Right cardiac atrium (tissue), 5 donors: Measurements from ENCODE around the gene CDC45. TPM values are rescaled to one million over a fixed set of nuclear protein-coding genes. Genes with fewer than 3 reads are reported as not detected.

Experiments
- ATAC-seq, 2 donors: fragments of 200-7000 bp; cut with Tn5 transposase; one replicate each; pipeline versions ENCODE4 v1.8.0 to v1.9.1; 2020; ENCODE audit warnings: moderate library complexity in 2 of 2, mild to moderate bottlenecking in 1 of 2
- DNase-seq, 3 donors: peaks; one replicate each; pipeline ENCODE4 v3.0.0-alpha.2; 2020
- H3K27ac ChIP-seq: one replicate; pipeline ENCODE4 v1.5.1; 2013; ENCODE audit warnings: mild to moderate bottlenecking, low read length, control low read depth, moderate library complexity
- H3K27me3 ChIP-seq: one replicate; pipeline ENCODE4 v1.6.1; 2013; ENCODE audit not compliant: control insufficient read depth, insufficient read depth
- H3K4me1 ChIP-seq: one replicate; pipeline ENCODE4 v1.6.1; 2013; ENCODE audit warnings: low read length; ENCODE audit not compliant: control insufficient read depth, insufficient read depth
- H3K4me3 ChIP-seq: one replicate; pipeline ENCODE4 v1.5.1; 2013; ENCODE audit warnings: low read length, control low read depth
- H3K9me3 ChIP-seq: one replicate; pipeline ENCODE4 v1.6.1; 2013; ENCODE audit warnings: low read length; ENCODE audit not compliant: control insufficient read depth
- WGBS: extraction: QIAGEN DNeasy Blood & Tissue Kit; methylation state at CpG from one replicate; pipeline ENCODE4 v1.1.7; 2013; 5-methylcytosine and 5-hydroxymethylcytosine counted together
- intact Hi-C, 4 donors: fragments of 100-400 bp; cut with DNase I; formaldehyde crosslinking; loops; one replicate each; pipeline versions ENCODE4 v1.11.0 to v1.14.0; 2022 to 2023
- polyA plus RNA-seq: library from polyadenylated mRNA; stranded (reverse); fragments of 200-250 nt; gene quantifications from one replicate; pipeline ENCODE4 v1.2.3, GENCODE V29; 2013
- total RNA-seq, 4 donors: library from RNA; stranded (reverse); fragmentation: NEBNext Ultra II Directional; extraction: Animal tissue kit (Norgen Biotek cat#: 25700); gene quantifications; one replicate each; pipeline ENCODE4 v1.2.1, GENCODE V29; 2021
- donor health status: healthy with polysubstance abuse.
- donor health status: DM: no; HTN: yes; CAD: no.
- donor health status: DM: no; HTN: no; CAD: no.
- donor health status: DM: no; HTN: yes; CAD: no; lungs with severe emphysema.
- donor health status: DM: yes; HTN: yes; CAD: no.

The CDC45 gene
- total and polyA plus RNA-seq, 5 donors: 0.16 to 0.85 (median 0.80) TPM; not detected in 2

DNA sequence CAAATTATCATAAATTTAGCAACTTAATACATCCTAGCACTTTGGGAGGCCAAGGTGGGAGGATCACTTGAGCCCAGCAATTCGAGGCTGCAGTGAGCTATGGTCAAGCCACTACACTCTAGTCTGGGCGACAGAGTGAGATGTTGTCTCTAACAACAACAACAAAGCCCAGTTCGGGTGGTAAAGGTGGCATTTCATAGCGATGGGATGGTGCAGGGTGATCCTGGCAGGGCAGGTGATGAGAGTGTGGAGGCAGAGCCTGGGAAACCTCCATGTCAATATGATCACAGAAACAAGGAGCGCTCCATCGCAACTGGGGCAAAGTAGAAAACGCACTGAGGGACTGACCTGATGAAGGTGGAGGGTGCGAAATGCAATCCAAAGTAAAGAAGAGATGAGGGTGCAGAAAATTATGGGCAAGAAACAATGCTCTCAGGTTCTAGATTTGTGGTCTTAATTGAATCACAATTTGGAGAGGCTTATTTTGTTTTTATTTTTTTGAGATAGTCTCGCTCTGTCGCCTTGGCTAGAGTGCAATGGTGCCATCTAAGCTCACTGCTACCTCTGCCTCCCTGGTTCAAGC is 77.3 kb downstream of the CDC45 start:
- Histone ChIP-seq H3K9me3 (no peaks in the 10 kb centered on the region), H3K4me1 (no peaks in the 10 kb centered on the region), H3K4me3 (no peak overlapping the region), H3K27me3 (no peaks in the 10 kb centered on the region), H3K27ac (no peak overlapping the region)
- WGBS: 91% methylated on average over 10 of the region's 10 CpGs
- ATAC-seq (no peak), DNase-seq (no peak)
- intact Hi-C loops: loop anchor here in 1 of 4 donors (10.0 kb wide), 1 partner anchor 68 kb away; no protein-coding TSS in a partner anchor

DNA sequence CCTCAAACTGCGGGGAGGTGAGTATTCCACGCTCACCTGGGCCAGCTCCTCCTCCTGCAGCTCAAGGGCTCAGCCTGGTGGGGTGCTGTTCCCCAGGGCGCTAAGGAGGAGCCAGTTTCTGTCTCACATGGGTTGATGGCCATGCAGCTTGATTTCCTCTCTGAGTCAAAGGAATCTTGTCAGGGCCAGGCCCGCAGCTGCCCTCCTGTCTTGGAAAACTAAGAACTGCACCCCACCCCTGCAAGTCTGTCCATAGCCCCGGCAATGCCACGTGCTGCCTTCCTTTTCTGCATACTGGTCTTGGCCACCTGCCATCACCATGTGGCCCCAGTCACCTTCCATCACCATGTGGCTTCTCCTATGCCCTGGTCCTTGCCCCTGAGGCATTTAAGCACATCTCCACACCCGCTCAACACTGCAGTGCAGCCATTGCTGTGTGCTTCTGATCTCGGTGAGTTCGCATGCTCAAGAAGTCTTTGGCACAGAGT is 79.6 kb downstream of the CDC45 start:
- no peak for DNase-seq
- no peaks in the 10 kb centered on the region for H3K9me3 ChIP-seq
- no peak for ATAC-seq
- H3K4me1 ChIP-seq: no peaks in the 10 kb centered on the region
- intact Hi-C loops: loop anchor here in 1 of 4 donors (10.0 kb wide), 1 partner anchor 65 kb away; no protein-coding TSS in a partner anchor
- H3K27ac ChIP-seq: no peak overlapping the region
- no peaks in the 10 kb centered on the region for H3K27me3 ChIP-seq
- H3K4me3 ChIP-seq: no peak overlapping the region
- 79% methylated on average over 9 of the region's 9 CpGs for WGBS

DNA sequence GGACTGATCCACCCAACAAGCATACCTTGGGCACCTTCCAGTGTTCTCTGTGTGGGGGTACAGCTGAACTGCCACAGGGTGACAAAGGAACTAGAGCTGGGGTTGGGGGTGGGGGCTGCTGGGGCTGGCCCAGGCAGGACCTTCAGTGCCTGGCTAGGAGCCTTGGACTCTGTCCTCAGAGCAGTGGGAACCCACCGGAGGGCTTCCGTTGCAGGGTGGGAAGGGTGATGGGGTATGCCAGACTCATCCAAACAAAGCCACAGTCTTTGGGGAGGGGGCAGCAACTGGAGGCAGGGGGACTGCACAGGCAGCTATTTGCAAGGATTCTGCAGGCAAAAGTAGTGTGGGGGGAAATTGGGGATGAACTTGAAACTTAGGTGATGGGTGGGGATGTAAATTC is 80.2 kb downstream of the CDC45 start:
- Histone ChIP-seq H3K9me3 (no peaks in the 10 kb centered on the region), H3K4me1 (no peaks in the 10 kb centered on the region), H3K27me3 (no peaks in the 10 kb centered on the region), H3K27ac (no peak overlapping the region), H3K4me3 (no peak overlapping the region)
- DNase-seq: no peak
- WGBS: 94% methylated on average over 2 of the region's 2 CpGs
- intact Hi-C loops: loop anchor here in 1 of 4 donors (10.0 kb wide), 1 partner anchor 65 kb away; no protein-coding TSS in a partner anchor
- ATAC-seq: no peak

DNA sequence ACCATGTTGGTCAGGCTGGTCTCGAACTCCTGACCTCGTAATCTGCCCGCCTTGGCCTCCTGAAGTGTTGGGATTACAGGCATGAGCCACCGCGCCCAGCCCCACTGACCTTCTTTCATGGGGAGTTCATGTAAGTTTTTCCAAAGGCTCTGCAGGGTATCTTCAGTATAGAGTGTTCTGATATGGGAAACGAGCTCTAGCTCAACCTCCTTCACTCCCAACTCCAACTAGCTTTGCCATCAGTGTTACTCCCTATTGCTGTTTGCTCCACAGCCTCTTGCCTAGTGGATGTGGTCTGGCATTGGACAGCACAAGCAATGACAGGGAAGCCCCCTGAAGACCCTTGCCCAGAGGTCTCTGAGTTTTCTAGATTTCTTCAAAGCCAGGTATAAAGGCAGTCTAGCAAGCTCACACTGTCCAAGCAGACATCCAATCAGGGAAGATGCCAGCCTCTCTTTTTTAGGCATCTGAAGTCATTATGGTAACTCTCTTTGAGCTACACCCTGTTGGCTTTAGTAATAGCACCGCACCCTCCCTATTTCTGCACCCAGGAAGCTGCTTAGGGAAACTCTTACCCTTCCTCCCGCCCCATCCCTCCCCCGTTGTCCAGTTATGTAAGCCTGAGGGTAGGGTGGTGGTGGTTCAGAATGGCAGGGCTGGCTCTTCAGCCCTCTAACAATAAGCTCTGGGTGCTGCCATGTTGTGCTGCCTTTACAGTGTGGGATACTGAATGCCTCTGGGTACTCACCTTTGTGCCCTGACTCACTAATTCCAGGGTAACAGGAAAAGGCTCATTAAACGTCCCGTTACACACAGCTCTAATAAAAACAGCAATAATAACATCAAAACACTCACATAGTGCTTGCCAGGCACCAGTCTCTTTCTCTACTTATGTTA is 85.9 kb downstream of the CDC45 start:
- WGBS: 78% methylated on average over 11 of the region's 11 CpGs
- no peaks in the 10 kb centered on the region for H3K9me3 ChIP-seq
- no peak for ATAC-seq
- no peak overlapping the region for H3K4me3 ChIP-seq
- intact Hi-C loops: no loop called here
- H3K27me3 ChIP-seq: no peaks in the 10 kb centered on the region
- no peak for DNase-seq
- no peaks in the 10 kb centered on the region for H3K4me1 ChIP-seq
- no peak overlapping the region for H3K27ac ChIP-seq

DNA sequence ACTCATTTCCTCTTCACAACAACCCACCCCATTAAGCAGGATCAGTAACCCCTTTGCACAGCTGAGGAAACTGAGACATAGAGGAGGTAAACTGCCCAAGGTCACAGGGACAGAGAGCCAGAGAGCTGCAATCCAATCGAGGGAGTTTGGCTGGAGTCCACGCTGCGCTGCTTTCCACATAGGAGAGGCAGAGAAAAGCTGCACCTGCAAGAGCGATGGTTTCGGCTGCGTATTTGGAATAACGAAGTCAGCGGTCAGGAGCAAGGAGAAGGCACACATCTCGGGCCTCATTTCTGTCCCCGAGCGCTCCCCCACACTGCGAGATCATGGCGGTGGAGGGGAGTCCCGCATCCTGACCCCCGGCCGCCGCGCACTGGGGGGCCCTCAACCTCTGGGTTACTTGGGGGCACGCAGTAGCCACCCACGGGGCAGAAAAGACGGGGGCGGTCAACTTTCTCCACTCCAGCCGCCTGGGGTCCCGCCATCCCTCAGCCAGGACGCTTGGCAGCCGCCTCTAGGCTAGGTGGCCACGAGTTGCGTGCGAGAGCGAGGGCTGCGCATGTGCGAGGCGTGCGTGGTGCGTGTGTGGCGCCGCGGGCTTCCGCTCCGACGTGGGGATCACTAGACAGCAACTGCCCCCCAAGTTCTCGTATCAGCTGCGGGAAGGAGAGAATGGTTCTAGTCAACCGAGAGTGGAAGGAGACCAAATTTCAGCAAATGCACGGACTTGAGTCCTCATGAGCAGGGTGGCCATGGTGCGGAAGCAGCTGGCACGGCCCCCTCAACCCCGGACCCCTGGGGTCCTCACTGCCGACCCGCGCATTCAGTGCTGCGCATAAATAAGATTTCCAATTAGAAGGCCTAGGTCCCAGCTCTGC is 86.8 kb downstream of the CDC45 start:
- intact Hi-C loops: no loop called here

DNA sequence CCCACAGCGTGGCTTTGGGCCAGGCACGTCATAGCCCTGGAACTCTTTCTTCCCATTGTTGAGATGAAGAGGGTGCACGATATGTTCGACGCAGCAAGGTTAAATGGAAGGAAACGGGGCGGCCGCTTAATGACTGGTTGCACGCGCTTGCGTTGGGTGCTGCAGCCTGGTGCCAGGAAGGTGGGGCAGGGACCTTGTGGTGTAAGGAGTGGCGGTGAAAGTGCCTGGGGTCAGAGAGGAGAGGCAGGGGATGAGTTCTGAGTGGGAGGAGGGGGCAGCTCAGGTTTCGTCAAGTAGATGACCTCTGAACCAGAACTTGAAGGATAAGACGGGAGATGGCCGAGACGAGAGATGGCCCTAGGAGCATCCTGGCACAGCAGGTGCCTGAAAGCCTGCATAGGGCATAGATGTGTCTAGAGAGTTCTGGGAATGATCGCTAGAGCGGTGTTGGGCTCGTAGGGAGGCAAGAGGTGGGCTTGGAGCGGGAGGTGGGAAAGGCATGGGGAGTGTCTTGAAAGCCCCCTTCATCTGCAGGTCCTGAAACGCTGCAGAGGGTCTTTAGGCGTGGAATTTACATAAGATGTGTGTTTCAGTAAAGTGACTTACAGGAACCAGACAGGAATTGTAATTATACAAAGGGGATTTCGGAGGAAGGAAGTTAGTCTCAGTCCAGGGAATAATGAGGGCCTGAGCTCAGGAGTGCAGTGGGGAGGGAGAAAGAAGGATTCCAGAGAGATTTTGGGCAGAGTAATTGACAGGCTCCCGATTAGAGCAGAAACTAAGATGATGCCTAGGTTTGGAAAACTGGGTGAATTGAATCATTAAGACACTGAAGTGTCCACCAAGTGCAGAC is 87.7 kb downstream of the CDC45 start:
- Histone ChIP-seq H3K4me3 (no peak overlapping the region), H3K4me1 (peaks cover 2% of the 10 kb centered on the region), H3K27ac (no peak overlapping the region), H3K27me3 (no peaks in the 10 kb centered on the region), H3K9me3 (no peaks in the 10 kb centered on the region)
- ATAC-seq (peak; percentile 38 to 50), DNase-seq (no peak)
- WGBS: 68% methylated on average over 24 of the region's 24 CpGs
- intact Hi-C loops: no loop called here

More for the DNA sequence above, 86.8 kb downstream of the CDC45 start:
- DNase-seq (no peak), ATAC-seq (peak in 1 of 2 donors; percentile 33)
- Histone ChIP-seq H3K4me1 (peaks cover 2% of the 10 kb centered on the region), H3K27me3 (no peaks in the 10 kb centered on the region), H3K27ac (no peak overlapping the region), H3K9me3 (no peaks in the 10 kb centered on the region), H3K4me3 (no peak overlapping the region)
- WGBS: 89% methylated on average over 52 of the region's 52 CpGs

DNA sequence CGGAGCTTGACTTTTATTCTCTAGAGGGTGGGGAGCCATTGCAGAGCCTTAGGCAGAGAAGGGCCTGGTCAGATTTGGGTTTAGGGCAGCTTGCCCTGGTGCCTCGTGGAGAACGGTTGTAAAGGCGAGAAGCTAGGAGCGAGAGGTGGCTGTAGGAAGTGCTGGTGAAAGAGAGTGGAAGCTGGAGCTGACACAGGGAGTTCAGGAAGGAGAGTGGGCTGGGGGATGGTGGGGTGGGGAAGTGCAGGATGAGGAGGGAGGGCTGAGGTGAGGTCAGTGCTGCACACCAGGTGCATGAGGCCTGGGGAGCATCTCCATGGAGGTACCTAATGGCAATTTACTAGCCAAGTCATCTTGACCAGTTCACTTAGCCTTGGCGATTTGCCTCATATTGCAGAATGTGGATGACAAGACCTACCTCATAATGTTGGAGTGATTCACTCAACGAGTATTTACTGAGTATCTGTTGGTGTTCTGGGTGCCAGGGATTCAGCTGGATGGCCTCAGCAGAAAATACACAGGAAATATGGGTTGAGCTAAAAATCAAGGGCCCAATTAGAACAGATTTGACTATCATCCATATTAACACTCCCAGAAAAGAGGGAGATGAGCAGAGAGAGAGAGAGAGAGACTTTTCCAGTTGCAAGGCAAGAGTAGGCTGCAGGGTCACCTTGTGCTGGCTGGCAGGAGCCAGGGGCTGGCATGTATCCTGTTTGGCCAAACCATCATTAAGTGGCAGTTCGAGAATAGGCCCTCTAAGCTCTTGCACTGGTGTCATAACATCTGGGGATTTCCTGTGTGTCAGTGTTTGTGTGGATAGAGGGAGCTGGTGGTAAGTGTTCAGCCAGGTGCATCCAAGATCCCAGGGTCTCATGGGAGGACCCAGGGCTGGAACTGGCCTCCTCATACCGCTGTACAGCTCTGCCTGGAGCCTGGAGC is 88.9 kb downstream of the CDC45 start:
- no peak overlapping the region for H3K4me3 ChIP-seq
- H3K4me1 ChIP-seq: peaks cover 2% of the 10 kb centered on the region
- ATAC-seq (no peak), DNase-seq (no peak)
- H3K9me3 ChIP-seq: no peaks in the 10 kb centered on the region
- no peak overlapping the region for H3K27ac ChIP-seq
- intact Hi-C loops: no loop called here
- 69% methylated on average over 9 of the region's 9 CpGs for WGBS
- no peaks in the 10 kb centered on the region for H3K27me3 ChIP-seq

DNA sequence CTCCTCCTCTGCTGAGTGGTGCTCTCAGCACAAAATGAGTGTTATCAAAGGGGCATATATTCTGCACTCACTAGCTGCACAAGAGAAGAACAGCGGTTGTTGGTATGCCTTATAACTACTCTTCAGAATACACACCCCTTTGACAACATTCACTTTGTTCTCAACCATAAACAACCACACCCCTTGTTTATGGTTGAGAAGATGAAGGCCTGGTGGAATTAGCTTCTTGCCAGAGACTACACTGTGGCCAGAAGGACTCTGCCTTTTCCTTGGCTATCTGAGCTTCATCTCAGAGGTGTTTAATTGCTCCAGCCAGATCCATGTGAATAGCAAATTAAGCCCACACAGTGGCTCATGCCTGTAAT is 89.5 kb downstream of the CDC45 start:
- intact Hi-C loops: no loop called here
- no peak for DNase-seq
- ATAC-seq: no peak
- Histone ChIP-seq H3K4me3 (no peak overlapping the region), H3K4me1 (peaks cover 2% of the 10 kb centered on the region), H3K27me3 (no peaks in the 10 kb centered on the region), H3K9me3 (no peaks in the 10 kb centered on the region), H3K27ac (no peak overlapping the region)
- 88% methylated on average over 1 of the region's 1 CpG for WGBS

DNA sequence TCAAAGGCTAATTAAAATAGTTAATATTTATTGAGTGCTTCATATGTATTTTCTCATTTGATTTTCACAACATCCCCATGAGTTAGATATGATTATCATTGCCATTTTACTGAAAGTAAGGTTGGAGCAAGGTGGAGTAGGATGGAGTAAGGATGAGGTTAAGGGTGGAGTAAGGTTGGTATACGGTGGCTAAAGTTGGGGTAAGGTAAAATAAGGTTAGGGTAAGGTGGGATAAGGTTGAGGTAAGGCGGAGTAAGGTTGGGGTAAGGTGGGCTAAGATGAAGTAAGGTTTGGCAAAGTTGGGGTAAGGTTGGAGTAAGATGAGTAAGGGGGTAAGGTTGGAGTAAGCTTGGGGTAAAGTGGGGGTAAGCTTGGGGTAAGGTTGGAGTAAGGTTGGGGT is 90.3 kb downstream of the CDC45 start:
- Histone ChIP-seq H3K4me3 (no peak overlapping the region), H3K9me3 (no peaks in the 10 kb centered on the region), H3K27ac (no peak overlapping the region), H3K4me1 (peaks cover 2% of the 10 kb centered on the region), H3K27me3 (no peaks in the 10 kb centered on the region)
- DNase-seq (no peak), ATAC-seq (no peak)
- intact Hi-C loops: no loop called here
- 87% methylated on average over 2 of the region's 2 CpGs for WGBS
